ENCODE data around the gene SNAP25.

The SNAP25 gene

DNA sequence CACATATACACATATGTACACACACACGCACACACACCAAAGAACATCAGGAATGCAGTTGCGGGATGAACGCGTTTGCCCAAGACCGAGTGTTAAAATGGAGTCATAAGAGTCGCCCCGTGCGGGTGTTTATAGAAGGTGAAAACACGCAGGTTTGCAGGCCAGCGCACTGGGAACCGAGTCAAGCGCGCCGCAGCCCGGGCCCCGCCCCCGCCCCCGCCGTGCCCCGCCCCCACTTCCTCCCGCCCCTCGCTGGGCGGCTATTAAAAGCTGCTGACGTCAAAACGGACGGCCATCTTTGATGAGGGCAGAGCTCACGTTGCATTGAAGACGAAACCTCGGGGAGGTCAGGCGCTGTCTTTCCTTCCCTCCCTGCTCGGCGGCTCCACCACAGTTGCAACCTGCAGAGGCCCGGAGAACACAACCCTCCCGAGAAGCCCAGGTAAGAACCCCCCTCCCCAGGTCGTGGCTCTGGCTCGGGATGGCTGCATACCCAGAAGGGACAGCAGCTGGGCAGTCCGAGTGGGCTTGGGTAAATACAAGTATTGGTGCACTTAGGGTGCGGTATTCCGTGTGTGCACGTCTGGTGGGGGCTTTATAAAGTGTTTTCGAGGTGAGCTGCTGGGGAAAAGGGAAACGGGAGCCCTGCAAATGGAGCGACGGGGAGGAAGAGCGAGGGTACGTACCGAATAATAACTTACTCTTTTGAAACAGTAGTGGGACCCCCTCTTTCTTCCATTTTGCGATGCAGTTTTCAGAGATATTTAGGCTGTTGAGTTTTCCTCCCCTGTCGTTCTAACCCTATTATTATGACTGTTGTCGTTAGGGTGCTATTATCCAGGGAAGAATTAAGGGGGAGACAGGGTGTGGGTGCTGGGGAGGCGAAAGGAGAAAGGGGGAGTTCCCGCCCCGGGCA, at the start of gene SNAP25:
TSS of gene SNAP25 (plus strand) at position 295 of the 916 bp plus-strand sequence. CDS start 56,662 bp downstream, outside the sequence.
- DNase-seq = peak; percentile 59

DNA sequence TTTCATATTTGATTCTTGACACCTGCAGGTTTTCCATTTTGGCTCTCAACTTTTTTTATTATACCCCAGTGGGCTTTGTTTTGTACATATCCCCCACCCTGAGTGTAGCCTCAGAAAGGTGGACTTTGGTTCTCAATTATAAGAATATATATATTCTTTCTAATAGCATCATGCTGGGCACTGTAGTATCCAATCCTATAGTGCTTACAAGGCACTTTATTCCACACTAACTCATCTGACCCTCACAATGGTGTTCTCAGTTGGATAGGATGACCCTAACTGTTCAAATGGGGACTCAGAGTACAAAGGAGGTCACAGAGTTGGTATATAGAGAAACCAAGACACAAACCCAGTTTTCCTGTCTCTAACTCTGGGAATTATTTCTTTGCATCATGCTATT, 48.9 kb upstream of the SNAP25 start:
- DNase-seq = no peak

DNA sequence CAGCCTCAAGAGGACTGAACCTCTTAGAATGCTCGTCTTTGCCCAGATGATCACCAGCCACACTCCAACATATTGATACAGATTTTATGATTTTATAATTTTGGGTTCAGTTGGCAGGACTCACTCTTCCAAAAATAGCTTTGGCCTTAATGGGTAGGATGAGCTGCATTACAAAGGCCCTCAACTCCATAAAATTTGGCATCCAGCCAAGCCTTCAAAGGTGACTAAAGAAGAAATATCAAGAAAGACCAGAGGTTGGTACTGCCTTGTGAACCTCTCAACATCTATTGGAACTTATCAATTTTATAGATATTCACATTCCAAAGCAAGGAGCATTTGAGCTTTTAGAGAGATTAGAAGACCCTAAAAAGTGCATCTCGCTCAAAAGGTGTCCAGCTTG, 48.4 kb upstream of the SNAP25 start:
- DNase-seq = no peak

DNA sequence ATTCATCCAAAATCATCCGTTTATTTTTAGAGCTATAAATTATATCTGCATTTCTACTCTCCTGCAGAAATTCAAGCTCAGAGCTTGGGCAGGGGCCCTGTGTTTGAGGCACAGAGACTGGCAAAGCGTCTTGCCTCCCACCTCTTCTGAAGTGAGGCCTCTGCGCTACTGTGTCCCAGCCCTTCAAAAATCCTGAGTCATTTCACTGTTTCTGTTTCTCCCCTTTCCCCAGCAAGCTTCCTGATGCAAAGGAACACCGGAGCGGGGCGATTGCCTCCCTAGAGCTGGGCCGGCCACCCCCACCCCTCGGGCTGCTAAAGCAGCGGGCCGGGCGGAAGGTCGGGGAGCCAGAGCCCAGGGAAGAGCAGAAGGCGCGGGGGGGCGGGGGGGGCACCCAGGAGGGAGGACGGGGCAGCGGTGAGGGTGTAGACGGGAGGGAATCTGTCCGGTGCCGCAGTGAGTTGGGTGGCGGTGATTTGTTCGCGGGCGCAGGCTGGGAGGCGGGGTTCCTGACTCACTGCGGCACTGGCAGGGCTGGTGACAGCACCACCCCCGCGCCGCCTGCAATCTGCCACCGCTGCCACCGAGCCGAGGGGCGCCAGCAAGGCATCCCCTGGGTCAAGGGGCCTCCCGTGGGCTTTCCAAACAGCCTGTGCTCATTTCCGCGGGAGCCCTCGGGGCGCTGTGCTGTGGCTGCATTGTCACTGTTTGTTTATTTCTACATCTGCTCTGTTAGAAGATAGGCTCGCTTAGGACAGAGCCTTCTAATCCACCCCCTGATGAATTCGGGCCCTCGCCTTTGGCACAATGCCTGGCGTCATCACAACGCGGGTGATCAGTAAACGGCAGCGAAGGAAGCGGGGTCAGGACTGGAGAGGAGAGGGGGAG, 46.5 kb upstream of the SNAP25 start:
- DNase-seq = peak; percentile 61

DNA sequence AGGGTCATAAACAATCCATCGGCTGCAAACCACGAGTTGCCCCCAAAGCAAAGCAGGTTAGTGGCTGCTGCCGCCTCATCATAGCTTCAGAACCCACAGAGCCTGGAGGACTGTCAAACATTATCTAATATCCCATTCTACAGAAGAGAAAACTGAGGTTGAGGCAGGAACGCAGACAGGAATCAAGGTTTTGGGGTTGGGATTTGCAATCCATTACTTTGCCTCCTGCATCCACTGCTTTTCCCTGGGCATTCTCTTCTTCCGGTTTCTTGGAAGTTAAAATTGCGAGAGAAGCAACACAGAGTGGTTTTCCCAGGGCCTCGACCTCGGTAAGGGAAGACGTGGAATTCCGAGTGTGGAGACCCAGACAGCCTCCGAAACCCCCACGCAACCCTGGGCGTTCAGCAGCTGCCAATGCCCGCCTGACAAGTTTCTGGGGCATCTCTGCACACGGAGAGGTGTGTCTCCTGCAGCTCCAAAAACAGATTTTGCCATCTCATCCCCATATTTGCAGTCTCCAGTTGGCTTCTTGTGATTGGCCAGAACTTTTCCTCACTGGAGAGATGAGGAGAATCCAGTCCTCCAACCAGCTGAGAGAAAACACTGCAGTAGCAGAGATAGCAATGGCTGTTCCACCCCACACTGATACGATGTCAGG, 45.5 kb upstream of the SNAP25 start:
- no peak for DNase-seq

DNA sequence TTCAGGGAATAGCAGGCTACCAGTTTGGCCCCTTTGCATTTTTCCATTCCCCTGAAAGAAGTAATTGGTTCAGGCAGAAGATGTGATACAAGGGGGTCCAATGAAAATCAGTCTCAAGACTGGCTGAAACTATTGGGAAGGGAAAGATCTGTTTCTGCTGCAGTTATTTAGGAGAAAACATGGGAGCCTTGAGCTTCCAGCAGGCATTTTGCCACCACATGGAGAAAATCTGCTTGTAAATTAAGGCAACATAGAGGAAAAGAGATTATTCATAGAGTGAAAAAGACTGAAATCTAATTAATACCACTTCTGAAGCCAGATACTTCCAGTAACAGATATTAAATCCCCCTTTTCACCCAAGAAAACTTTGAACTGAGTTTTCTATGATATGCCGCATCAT, 44.2 kb upstream of the SNAP25 start:
- no peak for DNase-seq

DNA sequence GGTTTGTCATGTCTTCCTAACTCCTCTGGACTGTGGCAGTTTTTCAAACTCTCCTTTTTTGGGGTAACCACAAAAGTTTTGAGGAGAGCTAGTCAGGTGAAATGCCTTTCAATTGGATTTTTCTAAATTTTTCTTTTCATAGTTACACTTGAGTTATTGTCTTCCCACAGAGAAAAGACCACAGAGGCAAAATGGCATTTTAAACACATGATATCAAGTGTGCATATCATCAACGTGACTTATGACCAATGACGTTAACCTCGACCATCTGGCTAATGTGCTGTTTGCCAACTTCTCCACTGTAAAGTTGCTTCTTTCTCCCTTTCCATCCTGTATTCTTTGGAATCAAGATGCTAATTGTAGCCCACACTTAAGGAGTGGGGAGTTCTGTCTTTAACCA, 41.3 kb upstream of the SNAP25 start:
- DNase-seq = no peak

DNA sequence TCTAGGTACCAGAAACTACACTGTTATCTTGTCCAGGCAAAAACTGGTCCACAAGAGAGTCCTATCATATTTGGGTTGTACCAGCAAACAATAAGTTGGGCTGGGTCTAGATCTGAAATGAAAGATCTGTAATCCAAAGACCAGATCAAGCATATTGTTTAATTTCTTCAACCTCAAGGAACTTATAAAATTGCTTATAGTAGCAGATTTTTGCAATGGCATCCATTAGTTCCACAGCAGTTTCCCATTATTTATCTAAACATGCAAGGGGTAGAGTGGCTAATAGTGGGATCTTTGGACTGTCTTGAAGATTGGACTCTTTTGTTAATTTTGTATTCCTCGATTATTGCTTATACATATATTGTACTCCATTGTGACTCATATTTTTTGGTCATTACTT, 40.5 kb upstream of the SNAP25 start:
- no peak for DNase-seq

DNA sequence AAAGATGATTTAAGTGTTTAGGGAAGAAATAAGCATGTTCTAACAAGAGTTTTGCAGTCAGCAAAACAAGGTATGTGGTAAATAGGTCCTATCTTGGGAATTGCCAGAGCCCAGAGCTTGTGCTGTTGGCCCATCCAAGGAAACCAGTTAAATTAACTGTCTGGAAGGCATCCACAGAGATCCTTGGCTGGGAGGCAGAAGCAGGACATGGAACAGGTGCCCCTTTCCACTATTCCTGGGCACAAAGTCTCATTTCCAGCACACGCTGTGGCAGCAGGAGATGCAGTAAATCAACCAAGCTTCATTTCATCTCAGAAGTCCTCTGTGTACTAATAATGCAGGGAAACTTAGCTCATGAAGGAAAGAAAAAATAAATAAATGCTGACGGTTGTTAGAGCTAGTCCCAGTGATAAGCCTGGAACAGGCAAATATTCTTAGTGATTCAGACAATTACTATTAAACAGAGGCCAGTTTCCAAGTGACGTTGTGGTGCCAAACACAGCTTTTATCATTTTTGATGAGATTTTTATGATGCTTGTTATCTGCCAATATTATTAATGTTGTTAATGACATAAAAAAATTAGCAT, 39.8 kb upstream of the SNAP25 start:
- no peak for DNase-seq

DNA sequence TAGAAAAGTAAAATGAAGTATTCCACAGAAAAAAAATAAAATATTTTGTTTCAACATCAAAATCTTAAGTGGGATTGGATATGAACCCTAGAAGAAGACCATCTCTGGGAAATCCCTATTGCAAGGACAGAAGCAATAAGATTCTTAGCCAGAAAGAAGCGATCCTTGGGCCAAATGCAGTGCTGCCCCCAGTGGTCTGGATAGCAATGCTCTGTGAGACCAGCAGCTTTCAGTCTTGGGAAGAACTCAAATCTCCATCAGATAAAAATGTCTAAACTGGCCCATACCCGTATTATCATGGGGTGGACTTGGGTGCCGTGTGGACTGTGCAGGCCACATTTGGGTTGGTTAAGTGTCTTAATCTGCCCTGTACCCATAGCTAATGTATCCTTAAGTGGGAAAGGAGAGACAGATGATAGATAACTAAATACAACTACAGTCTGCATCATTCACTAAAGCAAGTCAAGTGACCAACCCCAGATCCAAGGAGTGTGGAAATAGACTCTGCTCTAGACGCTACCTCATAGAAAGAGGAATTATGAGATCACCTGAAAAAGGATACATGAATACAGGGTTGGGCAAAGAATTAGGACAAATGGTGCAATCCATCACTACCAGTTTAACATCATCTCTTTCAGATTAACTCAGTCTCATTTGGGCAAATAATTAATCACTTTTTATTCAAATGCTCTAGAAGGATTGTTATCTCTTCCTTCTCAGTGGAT, 38.9 kb upstream of the SNAP25 start:
- no peak for DNase-seq

DNA sequence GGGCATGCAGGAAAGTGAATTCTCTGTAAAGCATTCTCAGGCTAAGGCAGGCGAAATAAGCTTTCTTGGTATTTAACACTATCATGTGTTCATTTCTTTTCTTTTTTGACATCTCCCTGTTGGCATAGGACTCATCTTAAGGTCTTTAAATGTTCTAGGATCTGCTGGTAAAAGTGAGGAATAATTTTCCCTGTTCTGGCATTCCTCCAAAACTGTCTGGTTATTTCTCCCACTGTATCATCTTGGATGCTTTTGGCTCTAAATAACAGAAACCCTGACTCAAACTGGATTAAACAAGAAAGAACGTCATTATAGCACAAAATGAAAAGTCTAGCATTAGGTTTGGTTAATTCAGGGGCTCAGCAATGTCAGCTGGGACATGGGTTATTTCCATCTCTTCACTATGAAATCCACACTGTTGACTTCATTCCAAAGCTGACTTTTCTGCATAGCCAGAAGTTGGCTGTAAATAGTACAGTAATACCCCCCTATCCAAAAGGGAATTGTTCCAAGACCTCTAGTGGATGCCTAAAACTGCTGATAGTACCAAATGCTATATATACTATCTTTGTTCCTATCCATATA, 37.9 kb upstream of the SNAP25 start:
- DNase-seq = no peak

DNA sequence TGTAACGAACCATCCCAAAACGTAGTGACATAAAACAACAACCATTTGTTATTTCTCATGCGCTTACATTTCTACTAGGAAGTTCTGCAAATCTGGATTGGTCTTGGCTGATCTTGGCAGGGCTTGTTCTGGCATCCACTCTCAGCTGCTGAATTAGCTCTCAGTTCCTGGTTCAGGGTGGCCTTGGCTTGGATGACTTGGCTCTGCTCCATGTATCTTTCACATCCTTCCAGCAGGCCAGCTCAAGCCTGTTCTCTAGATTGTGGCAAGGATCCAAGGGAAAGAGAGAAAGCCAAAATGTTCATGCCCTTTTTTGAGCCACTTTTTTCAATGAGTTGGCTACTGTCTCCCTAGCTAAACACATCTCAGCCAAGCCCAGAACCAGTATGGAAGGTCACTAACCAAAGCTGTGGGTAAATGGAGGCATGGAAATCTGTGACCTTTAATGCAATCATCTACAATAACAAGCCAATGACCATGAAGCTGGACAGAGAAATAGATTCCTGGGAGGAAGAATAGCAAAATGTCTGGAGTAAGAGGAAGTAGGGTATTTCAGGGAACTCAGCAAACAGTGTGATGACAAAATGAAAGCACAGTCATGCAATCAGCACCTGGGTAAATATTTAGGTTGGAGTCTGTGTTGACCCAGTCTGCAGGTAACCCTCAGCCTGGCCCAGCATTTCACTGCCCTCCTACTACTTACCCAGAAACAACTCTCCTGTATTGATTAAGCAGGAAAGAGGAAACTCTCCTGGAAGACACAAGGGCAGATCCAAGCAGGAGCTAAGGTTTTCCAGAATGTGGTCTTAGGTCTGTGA, 32.7 kb upstream of the SNAP25 start:
- DNase-seq = no peak

DNA sequence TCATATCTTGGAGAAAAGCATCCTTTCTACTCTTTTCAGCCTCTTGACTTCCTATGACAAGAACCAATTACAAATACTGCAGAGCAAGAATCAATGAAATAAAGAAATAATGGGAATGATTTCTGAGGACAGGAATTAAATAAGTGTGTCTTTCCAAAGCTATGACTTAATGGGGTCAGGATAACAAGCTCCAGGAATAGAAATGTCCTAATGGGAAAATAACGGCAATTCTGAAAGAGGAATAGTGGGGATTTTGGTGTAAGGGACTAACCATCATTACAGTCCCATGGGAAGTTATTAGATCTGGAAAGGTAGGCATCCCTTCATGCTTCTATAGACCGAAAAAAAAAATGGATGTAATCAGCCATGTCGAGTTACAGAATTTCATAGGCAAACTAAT, 28.2 kb upstream of the SNAP25 start:
- no peak for DNase-seq

DNA sequence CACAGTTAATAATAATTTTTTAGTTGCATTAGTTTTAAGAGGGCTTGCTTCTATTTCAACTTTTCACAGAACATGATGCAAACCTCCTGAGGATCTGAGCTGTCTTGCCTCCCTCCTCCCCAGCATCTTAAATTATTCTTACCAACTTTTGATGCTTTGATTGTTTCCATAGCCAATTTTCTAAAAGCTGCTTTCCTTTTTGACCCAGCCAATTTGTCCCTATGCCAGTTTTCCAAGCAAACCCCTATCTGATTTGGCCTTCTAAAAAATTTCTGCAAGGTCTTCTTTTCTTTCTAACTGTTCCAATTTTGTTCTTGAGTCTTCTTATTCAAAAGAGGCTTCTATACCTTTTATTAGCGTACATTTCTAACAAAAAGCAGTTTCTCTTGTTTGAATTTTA, 26.5 kb upstream of the SNAP25 start:
- DNase-seq = no peak

DNA sequence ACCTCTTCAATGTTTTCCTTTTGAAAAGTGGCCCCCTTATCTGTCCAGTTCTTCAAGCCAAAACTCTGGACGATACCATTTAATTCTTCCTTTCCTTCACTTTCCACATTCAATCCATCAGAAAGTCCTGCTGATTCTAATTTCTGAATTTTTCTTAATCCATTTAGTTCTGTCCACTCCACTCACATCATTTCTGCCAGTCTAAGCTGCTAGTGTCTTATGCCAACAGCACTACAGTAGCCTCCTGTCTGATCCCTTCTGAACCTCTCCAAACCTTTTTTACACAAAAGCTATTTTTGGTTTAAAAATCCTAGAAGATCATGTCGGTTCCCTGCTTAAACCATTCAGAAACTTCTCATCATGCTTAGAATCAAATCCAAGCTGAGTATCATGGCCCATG, 24.5 kb upstream of the SNAP25 start:
- DNase-seq = no peak

DNA sequence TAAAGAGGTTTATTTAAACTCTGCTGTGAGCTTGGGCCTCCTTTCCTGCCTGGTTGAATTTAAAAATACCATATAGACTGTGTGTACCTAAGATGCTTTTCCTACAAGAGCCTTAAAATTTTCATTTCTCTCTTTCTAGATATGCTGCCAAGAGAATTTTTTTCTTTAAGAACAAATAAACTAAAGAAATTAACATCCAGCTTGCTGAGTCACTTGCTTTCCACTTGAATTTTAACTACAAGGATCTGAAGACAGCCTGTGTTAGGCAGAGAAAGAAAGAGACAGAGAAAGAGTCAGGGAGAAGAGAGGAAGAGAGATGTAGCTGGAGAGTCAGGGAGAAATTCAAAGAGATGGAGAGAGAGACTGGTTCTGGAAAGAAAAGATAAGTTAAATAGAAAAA, 18.3 kb upstream of the SNAP25 start:
- DNase-seq = no peak

DNA sequence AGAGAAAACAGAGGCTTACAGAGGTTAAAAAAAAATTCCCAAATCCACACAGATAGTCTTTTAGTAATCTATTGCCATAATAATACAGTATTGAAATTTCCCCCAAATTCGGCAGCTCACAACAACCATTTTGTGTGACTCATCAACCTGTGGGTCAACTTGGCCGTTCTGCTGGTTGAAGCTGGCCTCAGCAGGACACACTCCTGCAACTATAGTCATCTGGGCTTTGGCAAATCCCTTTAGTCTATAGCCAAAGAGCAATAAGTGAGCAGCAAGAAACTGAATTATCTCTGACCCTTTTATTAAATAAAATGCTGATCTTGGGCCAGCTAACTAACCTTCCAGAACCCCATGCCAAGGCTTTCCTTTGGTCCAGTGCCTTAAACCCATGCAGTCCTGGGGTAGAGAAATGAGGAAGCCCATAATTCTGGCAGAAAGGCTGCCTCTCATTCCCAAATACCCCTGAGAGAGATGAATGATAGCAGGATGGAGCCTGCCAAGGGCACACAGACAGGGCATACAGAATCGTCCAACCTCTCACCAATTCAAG, 17.2 kb upstream of the SNAP25 start:
- DNase-seq = no peak

DNA sequence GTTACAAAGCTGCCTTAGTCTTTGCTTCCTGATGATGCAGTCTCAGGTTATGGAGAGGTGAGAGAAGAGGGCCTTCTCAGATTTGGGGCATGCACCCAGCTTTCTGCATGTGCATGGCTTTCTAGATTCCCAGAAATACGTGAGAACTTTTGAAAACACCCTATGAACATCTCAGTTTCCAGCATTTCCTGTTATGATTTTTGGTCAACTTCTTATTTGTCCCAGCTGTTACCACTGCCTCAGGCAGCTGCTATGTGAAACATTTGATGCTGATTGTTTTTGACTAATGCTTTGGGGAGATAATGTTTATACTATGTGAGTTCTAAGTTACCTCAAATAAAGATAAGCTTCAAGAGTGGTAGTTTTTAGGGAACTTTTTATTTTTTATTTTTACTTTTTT, 9.5 kb upstream of the SNAP25 start:
- no peak for DNase-seq

DNA sequence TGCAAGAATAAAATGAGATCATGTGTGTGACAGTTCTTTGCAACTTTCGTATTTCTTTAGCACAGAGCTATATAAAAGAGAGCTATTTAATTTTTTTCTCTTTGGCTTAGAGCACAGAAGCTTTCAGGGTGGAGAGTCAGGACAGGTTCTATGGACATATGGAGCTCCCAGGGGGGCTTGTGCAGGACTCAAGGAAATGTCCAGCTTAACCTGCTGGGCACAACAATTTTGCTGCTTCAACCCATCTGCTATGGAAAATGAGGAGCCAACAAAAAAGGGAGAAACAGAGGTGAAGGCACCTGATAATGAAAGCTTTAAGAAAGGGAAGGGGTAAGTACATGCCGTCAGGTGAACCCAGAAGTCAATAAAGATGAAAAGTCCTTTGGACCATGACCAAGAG, 5.1 kb upstream of the SNAP25 start:
- no peak for DNase-seq

DNA sequence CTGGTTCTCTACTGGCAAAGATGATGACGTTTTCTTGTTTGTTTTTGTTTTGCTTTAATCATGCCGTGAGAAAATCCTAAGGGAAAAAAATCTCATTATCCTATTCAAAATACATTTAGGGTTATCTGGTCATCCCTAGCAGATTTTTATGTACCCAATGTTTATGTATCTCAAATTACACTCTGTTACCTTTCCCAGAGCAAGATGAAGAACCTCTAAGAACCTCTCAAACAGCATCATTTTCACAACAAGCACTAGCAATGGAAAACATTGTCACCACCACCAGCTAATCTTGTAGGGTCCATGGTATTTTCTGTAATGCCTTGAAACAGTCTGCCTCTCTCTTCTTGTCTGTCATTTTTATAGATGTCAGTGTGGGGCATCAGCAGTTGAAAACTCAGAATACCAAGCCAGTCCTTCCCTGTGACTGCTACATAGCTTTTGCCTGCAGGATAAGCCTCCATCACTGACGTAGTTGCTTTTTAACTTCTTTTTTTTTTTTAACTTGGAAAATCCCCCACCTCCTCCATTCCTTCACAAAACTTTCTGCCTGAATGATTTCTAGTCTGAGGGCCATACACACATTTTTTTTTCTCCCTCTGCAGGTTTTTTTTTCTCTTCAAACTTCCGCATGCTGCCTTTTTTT, 2.4 kb upstream of the SNAP25 start:
- no peak for DNase-seq

Measured in suppressor macrophage treated with lipopolysaccharide for 4 hours (primary cell).